Mammary epithelial cell (primary cell): ENCODE measurements around the gene NLRP1.

Experiments
- CTCF ChIP-seq, 2 donors: IDR thresholded peaks in 1 of 2; conservative IDR thresholded peaks in 1 of 2; 2 replicates each; pipeline ENCODE4 v1.5.1; 2011 to 2012; ENCODE audit warnings: inconsistent platforms in 2 of 2, low read length in 2 of 2, mild to moderate bottlenecking in 2 of 2, control low read depth in 1 of 2, low read depth in 1 of 2; ENCODE audit not compliant: insufficient read depth in 1 of 2; ENCODE audit errors: extremely low read depth in 1 of 2
- EZH2 ChIP-seq: IDR thresholded peaks from 2 replicates; pipeline ENCODE4 v1.6.1; 2012; ENCODE audit warnings: low read length, inconsistent platforms, borderline replicate concordance

- TF ChIP-seq CTCF (conservative IDR thresholded peaks at IDR 0.05 in 1 of 2, IDR thresholded peaks at IDR 0.05 in 1 of 2; ENCODE audit: extremely low read depth in 1 of 2, insufficient read depth in 1 of 2, low read depth in 1 of 2, low read length in 2 of 2) (no peak), EZH2 (no peak)
Observed at GRCh38 chr17:5621729-5622128, 37.4 kb upstream of the NLRP1 start.
